NCI-H460 (cell line): Measurements from ENCODE around the gene RAD51B. TPM values are rescaled to one million over a fixed set of nuclear protein-coding genes. Genes with fewer than 3 reads are reported as not detected.

Source experiments
- DNase-seq: peaks from one replicate; pipeline ENCODE4 v3.0.0-alpha.2; 2016; ENCODE audit warnings: low read depth; ENCODE audit errors: extremely low read depth
- total RNA-seq: library from RNA; depleted of rRNA; stranded (reverse); fragments of >200 nt; shearing (Covaris generic); gene quantifications from 2 replicates; pipeline ENCODE4 v1.2.3, GENCODE V29; 2014

Gene RAD51B
- total RNA-seq, 1 experiment from 2014 or later = 13.4 TPM

- no peak for DNase-seq
These were observed 825.8 kb downstream of the RAD51B start for GRCh38 chr14:68645371-68645770.

GRCh38 chr14:68649476-68650189 lies 830.1 kb downstream of the RAD51B start:
- no peak for DNase-seq

- DNase-seq = no peak
These were observed 830.9 kb downstream of the RAD51B start for GRCh38 chr14:68650404-68650994.

- no peak for DNase-seq
These were observed 831.5 kb downstream of the RAD51B start for GRCh38 chr14:68651075-68651474.

- DNase-seq = no peak
These were observed 832.3 kb downstream of the RAD51B start for GRCh38 chr14:68651652-68652432.

GRCh38 chr14:68652433-68652690 lies 832.8 kb downstream of the RAD51B start:
- no peak for DNase-seq

- no peak for DNase-seq
These were observed 833.5 kb downstream of the RAD51B start for GRCh38 chr14:68653108-68653507.

GRCh38 chr14:68653804-68654203 lies 834.2 kb downstream of the RAD51B start:
- DNase-seq = no peak

- DNase-seq = no peak
These were observed 834.9 kb downstream of the RAD51B start for GRCh38 chr14:68654471-68654941.

GRCh38 chr14:68655021-68655831 lies 835.6 kb downstream of the RAD51B start:
- no peak for DNase-seq

- peak; percentile 12 for DNase-seq
These were observed 836.3 kb downstream of the RAD51B start for GRCh38 chr14:68655911-68656316.

GRCh38 chr14:68656452-68656851 lies 836.9 kb downstream of the RAD51B start:
- no peak for DNase-seq

GRCh38 chr14:68657300-68658028 lies 837.9 kb downstream of the RAD51B start:
- DNase-seq = no peak

- DNase-seq = no peak
These were observed 838.5 kb downstream of the RAD51B start for GRCh38 chr14:68658029-68658509.

- DNase-seq = no peak
These were observed 839.7 kb downstream of the RAD51B start for GRCh38 chr14:68658943-68659931.

GRCh38 chr14:68660495-68660894 lies 840.9 kb downstream of the RAD51B start:
- no peak for DNase-seq

GRCh38 chr14:68661226-68662225 lies 841.9 kb downstream of the RAD51B start:
- DNase-seq = no peak

GRCh38 chr14:68662392-68662791 lies 842.8 kb downstream of the RAD51B start:
- DNase-seq = no peak
